H9 (cell line): Measurements from ENCODE around the gene RGS8. TPM values are rescaled to one million over a fixed set of nuclear protein-coding genes. Genes with fewer than 3 reads are reported as not detected.

Experiments used
- DNase-seq: peaks from one replicate; pipeline ENCODE4 v3.0.0-alpha.2; 2017
- H2AFZ ChIP-seq: one replicate; pipeline ENCODE4 v1.6.1; 2013; ENCODE audit warnings: mild to moderate bottlenecking, low read length, control low read depth, moderate library complexity
- H2AK5ac ChIP-seq: 2 replicates; pipeline ENCODE4 v1.6.1; 2013; ENCODE audit warnings: low read length, control low read depth, mixed read lengths; ENCODE audit not compliant: insufficient read length
- H2BK120ac ChIP-seq: one replicate; pipeline ENCODE4 v1.6.1; 2013; ENCODE audit warnings: low read depth, mild to moderate bottlenecking, low read length, control low read depth, inconsistent platforms; ENCODE audit not compliant: poor library complexity, severe bottlenecking
- H2BK12ac ChIP-seq: 2 replicates; pipeline ENCODE4 v1.6.1; 2013; ENCODE audit warnings: low read length, control low read depth, mixed read lengths, low read depth; ENCODE audit not compliant: insufficient read length
- H2BK15ac ChIP-seq: 2 replicates; pipeline ENCODE4 v1.6.1; 2013; ENCODE audit warnings: low read depth, low read length, control low read depth
- H2BK20ac ChIP-seq: one replicate; pipeline ENCODE4 v1.6.1; 2013; ENCODE audit warnings: low read depth, mild to moderate bottlenecking, low read length, control low read depth, inconsistent platforms; ENCODE audit not compliant: poor library complexity, severe bottlenecking
- H2BK5ac ChIP-seq: 2 replicates; pipeline ENCODE4 v1.6.1; 2013; ENCODE audit warnings: low read length, control low read depth, mixed read lengths; ENCODE audit not compliant: insufficient read length
- H3K14ac ChIP-seq: 2 replicates; pipeline ENCODE4 v1.6.1; 2013; ENCODE audit warnings: low read length, control low read depth; ENCODE audit not compliant: insufficient read depth
- H3K18ac ChIP-seq: 2 replicates; pipeline ENCODE4 v1.6.1; 2013; ENCODE audit warnings: low read depth, mild to moderate bottlenecking, mixed read lengths, low read length, control low read depth; ENCODE audit not compliant: insufficient read length
- H3K23ac ChIP-seq: 2 replicates; pipeline ENCODE4 v1.6.1; 2013; ENCODE audit warnings: low read length, control low read depth, mixed read lengths, low read depth; ENCODE audit not compliant: insufficient read length
- H3K23me2 ChIP-seq: 2 replicates; pipeline ENCODE4 v1.6.1; 2013; ENCODE audit warnings: low read depth, mild to moderate bottlenecking, mixed read lengths, low read length, control low read depth; ENCODE audit not compliant: insufficient read length, poor library complexity, severe bottlenecking
- H3K27ac ChIP-seq: 2 replicates; pipeline ENCODE4 v1.5.1; 2013; ENCODE audit warnings: low read length, control low read depth, mixed read lengths, low read depth; ENCODE audit not compliant: insufficient read length
- H3K27me3 ChIP-seq: 2 replicates; pipeline ENCODE4 v1.6.1; 2013; ENCODE audit warnings: low read length, control low read depth, inconsistent platforms; ENCODE audit not compliant: insufficient read depth
- H3K4ac ChIP-seq: 2 replicates; pipeline ENCODE4 v1.6.1; 2013; ENCODE audit warnings: low read depth, mild to moderate bottlenecking, control low read depth, inconsistent platforms, low read length, moderate library complexity
- H3K4me1 ChIP-seq: 2 replicates; pipeline ENCODE4 v1.6.1; 2013; ENCODE audit warnings: low read length, control low read depth, inconsistent platforms; ENCODE audit not compliant: insufficient read depth
- H3K4me2 ChIP-seq: 2 replicates; pipeline ENCODE4 v1.6.1; 2013; ENCODE audit warnings: low read length, control low read depth, mixed read lengths; ENCODE audit not compliant: insufficient read length, insufficient read depth
- H3K56ac ChIP-seq: 2 replicates; pipeline ENCODE4 v1.6.1; 2013; ENCODE audit warnings: low read depth, mild to moderate bottlenecking, mixed read lengths, low read length, control low read depth; ENCODE audit not compliant: insufficient read length
- H3K79me1 ChIP-seq: 2 replicates; pipeline ENCODE4 v1.6.1; 2013; ENCODE audit warnings: low read depth, mild to moderate bottlenecking, moderate library complexity, low read length, control low read depth, inconsistent platforms; ENCODE audit not compliant: insufficient read depth, poor library complexity, severe bottlenecking
- H3K79me2 ChIP-seq: 2 replicates; pipeline ENCODE4 v1.6.1; 2013; ENCODE audit warnings: low read length, control low read depth, inconsistent platforms; ENCODE audit not compliant: insufficient read depth
- H3K9ac ChIP-seq: 2 replicates; pipeline ENCODE4 v1.6.1; 2013; ENCODE audit warnings: low read length, control low read depth, mixed read lengths; ENCODE audit not compliant: insufficient read length; ENCODE audit errors: extremely low read depth
- H3K9me3 ChIP-seq: one replicate; pipeline ENCODE4 v1.6.1; 2013; ENCODE audit warnings: low read depth, low read length, inconsistent platforms; ENCODE audit not compliant: control insufficient read depth
- H3T11ph ChIP-seq: one replicate; pipeline ENCODE4 v1.6.1; 2013; ENCODE audit warnings: mild to moderate bottlenecking, low read length, control low read depth, inconsistent platforms
- H4K20me1 ChIP-seq: one replicate; pipeline ENCODE4 v1.6.1; 2013; ENCODE audit not compliant: control insufficient read depth, insufficient read length, insufficient read depth
- H4K5ac ChIP-seq: 2 replicates; pipeline ENCODE4 v1.6.1; 2013; ENCODE audit warnings: low read depth, mild to moderate bottlenecking, mixed read lengths, low read length, control low read depth; ENCODE audit not compliant: insufficient read length
- H4K8ac ChIP-seq: replicated peaks from 2 replicates; pipeline ENCODE4 v1.6.1; 2013; ENCODE audit warnings: low read length, control low read depth, mixed read lengths, low read depth; ENCODE audit not compliant: insufficient read length
- H4K91ac ChIP-seq: 2 replicates; pipeline ENCODE4 v1.6.1; 2013; ENCODE audit warnings: low read depth, mild to moderate bottlenecking, moderate library complexity, mixed read lengths, low read length, control low read depth; ENCODE audit not compliant: insufficient read length
- H3K27ac Mint-ChIP-seq, 3 experiments: 2 replicates in 2 of 3; 3 replicates in 1 of 3; pipeline ENCODE4 v1.8.0; 2020 to 2021; ENCODE audit warnings: mixed read lengths in 3 of 3, mild to moderate bottlenecking in 1 of 3, moderate library complexity in 1 of 3
- H3K27me3 Mint-ChIP-seq: 2 replicates; pipeline ENCODE4 v1.8.0; 2021; ENCODE audit warnings: low read depth, mild to moderate bottlenecking, moderate library complexity, mixed read lengths
- H3K36me3 Mint-ChIP-seq, 3 experiments: 2 replicates in 2 of 3; 3 replicates in 1 of 3; pipeline ENCODE4 v1.8.0; 2020 to 2021; ENCODE audit warnings: low read depth in 3 of 3, mixed read lengths in 3 of 3; ENCODE audit not compliant: insufficient read depth in 1 of 3
- H3K4me1 Mint-ChIP-seq, 2 experiments: 2 replicates each; pipeline ENCODE4 v1.8.0; 2020; ENCODE audit warnings: mixed read lengths in 2 of 2
- H3K4me3 Mint-ChIP-seq, 2 experiments: 2 replicates in 1 of 2; 3 replicates in 1 of 2; pipeline ENCODE4 v1.8.0; 2020 to 2021; ENCODE audit warnings: mild to moderate bottlenecking in 2 of 2, mixed read lengths in 2 of 2, moderate library complexity in 1 of 2
- H3K9me3 Mint-ChIP-seq, 2 experiments: 2 replicates in 1 of 2; 3 replicates in 1 of 2; pipeline ENCODE4 v1.8.0; 2020; ENCODE audit warnings: mild to moderate bottlenecking in 2 of 2, mixed read lengths in 2 of 2, moderate library complexity in 1 of 2
- CTCF ChIP-seq: fragments of 200-600 bp; sonication (generic); conservative IDR thresholded peaks from 3 replicates; pipeline ENCODE4 v1.8.0; 2021; ENCODE audit warnings: antibody characterized with exemption, mild to moderate bottlenecking
- total RNA-seq: library from RNA; stranded (reverse); gene quantifications from 2 replicates; pipeline ENCODE4 v1.2.1, GENCODE V29; 2021

The RGS8 gene
- total RNA-seq, 1 experiment from 2014 or later = not detected

GRCh38 chr1:182687361-182687760 lies 3.0 kb upstream of the RGS8 start:
- no peaks in the 10 kb centered on the region; the same call in 1 of the 2 replicates for H3K27me3 ChIP-seq
- no peaks in the 10 kb centered on the region for H3K23me2 ChIP-seq
- H3K9me3 ChIP-seq = no peaks in the 10 kb centered on the region
- Mint-ChIP-seq H3K4me3 (no peak overlapping the region), H3K27ac (no peak overlapping the region), H3K4me1 (peaks cover 5% of the 10 kb centered on the region in 2 experiments; a peak in 3 of 4 replicates), H3K9me3 (peaks cover 6 to 10% of the 10 kb centered on the region in 2 experiments; a peak in 3 of 5 replicates), H3K36me3 (peaks cover 0 to 9% (median 0%) of the 10 kb centered on the region in 3 experiments; a peak in 2 of 7 replicates), H3K27me3 (peaks cover 15% of the 10 kb centered on the region)
- no peak overlapping the region for H3K4ac ChIP-seq
- no peak overlapping the region for H2AFZ ChIP-seq
- no peaks in the 10 kb centered on the region for H3K79me2 ChIP-seq
- H3K27ac ChIP-seq = no peak overlapping the region
- no peak overlapping the region for H4K8ac ChIP-seq
- H3T11ph ChIP-seq = no peak overlapping the region
- H2AK5ac ChIP-seq = no peak overlapping the region
- H3K56ac ChIP-seq = no peak overlapping the region
- H2BK5ac ChIP-seq = no peak overlapping the region
- no peak overlapping the region for H4K91ac ChIP-seq
- H3K4me1 ChIP-seq = no peaks in the 10 kb centered on the region; the same call in 1 of the 2 replicates
- H3K4me2 ChIP-seq = no peak overlapping the region
- no peak for DNase-seq
- H3K9ac ChIP-seq = no peak overlapping the region
- no peak overlapping the region for H2BK20ac ChIP-seq
- TF ChIP-seq CTCF = no peak
- no peak overlapping the region for H4K5ac ChIP-seq
- no peak overlapping the region for H2BK120ac ChIP-seq
- no peak overlapping the region for H3K23ac ChIP-seq
- H4K20me1 ChIP-seq = no peaks in the 10 kb centered on the region
- H3K79me1 ChIP-seq = no peaks in the 10 kb centered on the region
- no peak overlapping the region for H2BK12ac ChIP-seq
- no peak overlapping the region for H2BK15ac ChIP-seq
- H3K18ac ChIP-seq = no peak overlapping the region
- H3K14ac ChIP-seq = no peak overlapping the region
